Stimulated activated naive CD8-positive, alpha-beta T cell treated with anti-CD3 and anti-CD28 coated beads, Interleukin-15, Interleukin-2, amounts not matched to agents 100 U/mL and 50 U/mL, for 24 hours (primary cell): ENCODE measurements around the gene KASH5.
"Not testable (repeated sequence)": the region's sequence is repeated elsewhere in the genome, so short reads cannot be mapped to it uniquely, and the experiment has no call there.

Experiments
- ATAC-seq: fragments of 150-1000 bp; cut with Tn5 transposase; one replicate; pipeline ENCODE4 v1.10.0; 2021
- DNase-seq: peaks from one replicate; pipeline ENCODE4 v3.0.0; 2021

KASH5 gene

DNA sequence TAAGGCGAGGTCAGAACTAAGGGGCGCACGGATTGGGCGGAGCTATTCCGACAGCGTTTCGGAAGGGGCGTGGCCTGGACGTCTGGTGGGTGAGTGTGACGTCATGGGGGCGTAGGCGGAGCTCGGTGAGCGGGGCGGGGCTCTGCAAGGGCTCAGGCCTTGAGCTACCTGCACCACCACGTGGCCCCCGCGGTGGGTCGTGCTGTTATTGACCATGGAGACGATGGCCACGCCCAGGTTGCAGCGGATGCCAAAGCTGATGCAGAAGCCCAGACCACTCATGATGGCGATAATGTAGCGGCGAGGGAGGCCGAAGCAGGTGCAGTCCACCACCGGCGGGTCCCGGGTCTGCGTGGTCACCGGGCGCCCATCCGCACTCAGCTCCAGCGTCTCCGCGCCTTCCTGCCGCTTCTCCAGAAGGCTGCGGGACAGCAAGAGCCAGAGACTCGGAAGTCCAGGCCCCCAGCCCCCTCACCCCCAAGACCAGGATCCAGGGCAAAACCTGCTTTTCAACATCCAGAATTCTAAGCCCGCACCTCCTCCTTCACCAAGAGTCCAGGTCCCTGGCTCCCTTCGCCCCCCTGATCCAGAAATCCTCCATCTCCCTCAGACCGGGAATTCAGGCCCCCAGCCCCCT lies 48.5 kb downstream of the KASH5 start:
- peak; percentile 14 for ATAC-seq
- DNase-seq, result peak; percentile 80

GRCh38 chr19:49437231-49437630 lies 49.2 kb downstream of the KASH5 start:
- DNase-seq (no peak), ATAC-seq (no peak)

DNA sequence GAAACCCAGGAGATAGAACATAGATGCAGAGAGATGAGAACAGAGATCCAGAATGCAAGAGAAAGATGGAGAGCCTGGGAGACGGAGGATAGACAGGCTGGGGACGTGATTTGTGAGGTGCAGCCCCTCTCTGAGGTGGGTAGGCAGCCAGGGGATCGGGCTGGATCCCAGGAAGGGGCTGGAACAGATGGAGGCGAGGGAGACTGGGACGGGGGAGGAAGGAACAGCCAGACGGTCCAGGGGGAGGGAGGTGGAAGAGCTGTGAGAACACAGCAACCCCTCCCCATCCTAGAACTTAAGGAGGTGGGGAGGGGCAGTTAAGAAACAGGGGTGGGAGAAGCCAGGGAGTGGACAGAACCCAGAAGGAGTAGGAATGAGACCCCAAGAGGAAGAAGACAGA lies 50.2 kb downstream of the KASH5 start:
- DNase-seq, result no peak
- no peak for ATAC-seq

GRCh38 chr19:49439836-49440235 lies 51.8 kb downstream of the KASH5 start:
- no peak for DNase-seq

DNA sequence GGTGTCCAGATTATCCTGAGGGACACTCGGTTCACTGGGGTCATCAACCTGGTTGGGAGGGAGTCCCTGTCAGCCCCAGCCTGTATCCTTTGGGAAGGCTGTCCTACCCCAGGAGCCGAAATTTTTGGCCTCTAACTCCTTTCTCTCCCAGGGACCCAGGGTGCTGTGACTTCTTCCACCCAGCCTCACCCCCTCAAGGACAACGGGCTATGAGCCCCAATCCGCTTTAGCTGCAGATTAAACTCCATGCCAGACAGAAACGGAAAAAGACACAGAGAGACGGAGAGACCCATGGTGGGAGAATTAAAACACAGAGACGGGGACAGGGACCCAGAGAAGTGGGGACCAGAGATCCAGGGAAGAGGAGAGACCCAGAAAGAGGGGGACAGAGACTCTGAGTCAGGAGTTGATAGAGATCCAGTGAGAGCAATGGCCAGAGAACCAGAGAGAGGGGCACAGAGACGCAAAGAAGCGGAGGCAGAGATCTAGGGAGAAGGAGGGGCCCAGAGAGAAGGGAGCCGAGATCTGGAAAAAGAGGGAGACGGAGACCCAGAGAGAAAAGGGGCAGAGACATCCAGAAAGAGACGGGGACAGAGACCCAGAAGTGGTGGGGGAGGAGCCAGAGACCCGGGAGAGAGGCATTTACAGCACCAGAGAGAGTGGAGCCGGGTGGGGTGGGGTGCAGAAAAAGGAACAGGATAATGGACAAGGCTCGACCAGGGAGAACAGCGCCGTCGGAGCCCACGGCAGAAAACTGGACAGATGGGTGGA lies 52.6 kb downstream of the KASH5 start:
- DNase-seq, result no peak
- ATAC-seq, result no peak

More at GRCh38 chr19:49439836-49440235, 51.8 kb downstream of the KASH5 start:
- ATAC-seq, result no peak

- peak; percentile 62 for DNase-seq
- ATAC-seq, result no peak
Observed at GRCh38 chr19:49441210-49441959, 53.3 kb downstream of the KASH5 start, which contains the start of gene SLC17A7. Gene SLC17A7 (minus strand): TSS chr19:49441527. CDS start chr19:49441379, 148 bp downstream.

GRCh38 chr19:49441960-49442350 lies 53.9 kb downstream of the KASH5 start:
- ATAC-seq (no peak), DNase-seq (no peak)

GRCh38 chr19:49442354-49442753 lies 54.3 kb downstream of the KASH5 start:
- no peak for DNase-seq
- ATAC-seq, result no peak

GRCh38 chr19:49442771-49443365 lies 54.8 kb downstream of the KASH5 start:
- DNase-seq (peak; percentile 82), ATAC-seq (peak; percentile 24)

DNA sequence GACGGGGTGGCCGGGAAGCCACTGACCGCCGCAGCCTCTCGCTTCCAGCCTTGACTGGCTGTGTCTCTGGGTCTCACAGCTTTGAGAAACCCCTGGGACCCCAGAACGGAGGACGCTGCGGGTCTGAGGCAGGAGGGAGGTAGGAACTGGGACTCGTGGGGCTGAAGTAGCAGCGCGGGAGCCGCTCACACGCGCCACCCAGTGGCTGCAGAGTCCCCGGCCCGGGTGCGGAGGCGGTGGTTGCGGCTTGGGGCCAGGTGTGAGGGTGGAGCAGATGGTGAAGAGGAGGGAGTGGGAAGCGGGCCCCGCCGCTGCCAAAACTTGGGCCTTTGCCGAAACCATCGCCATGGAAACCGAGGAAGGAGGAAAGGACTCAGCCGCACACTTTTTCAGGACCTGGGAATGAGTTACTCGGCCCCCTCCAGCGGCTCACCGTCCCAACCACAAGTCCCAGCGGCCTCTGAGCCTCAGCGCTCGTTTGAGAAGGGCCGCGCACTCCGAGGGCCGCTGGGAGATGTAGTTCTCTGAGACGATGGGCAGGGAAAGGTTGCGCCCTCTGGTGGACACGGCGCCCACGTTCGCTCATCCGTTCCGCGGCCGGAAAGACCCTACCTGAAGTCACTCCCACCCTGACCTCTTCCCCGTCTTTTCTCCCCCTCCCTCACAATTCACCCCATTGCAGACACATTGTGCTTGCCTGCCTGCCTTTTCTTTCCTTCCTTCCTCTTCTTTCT lies 55.5 kb downstream of the KASH5 start:
- ATAC-seq, result peak; percentile 90
- peak; percentile 95 for DNase-seq

DNA sequence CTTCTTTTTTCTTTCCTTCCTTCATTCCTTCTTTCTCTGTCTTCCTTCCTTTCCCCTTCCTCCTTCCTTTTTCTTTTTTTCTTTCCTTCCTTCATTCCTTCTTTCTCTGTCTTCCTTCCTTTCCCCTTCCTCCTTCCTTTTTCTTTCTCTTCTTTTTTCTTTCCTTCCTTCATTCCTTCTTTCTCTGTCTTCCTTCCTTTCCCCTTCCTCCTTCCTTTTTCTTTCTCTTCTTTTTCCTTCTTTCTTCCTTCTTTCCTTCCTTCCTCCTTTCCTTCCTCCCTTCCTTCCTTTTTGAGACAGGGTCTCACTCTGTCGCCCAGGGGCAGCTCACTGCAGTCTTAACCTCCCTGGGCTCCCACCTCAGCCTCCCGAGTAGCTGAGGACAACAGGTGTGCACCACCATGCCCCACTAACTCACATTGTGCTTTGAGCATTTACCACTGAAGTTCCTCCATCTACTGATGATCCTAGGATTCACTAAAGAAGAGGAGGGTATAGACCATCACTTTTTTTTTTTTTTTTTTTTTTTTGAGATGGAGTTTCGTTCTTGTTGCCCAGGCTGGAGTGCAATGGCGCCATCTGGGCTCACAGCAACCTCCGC lies 56.2 kb downstream of the KASH5 start:
- not testable (repeated sequence) for ATAC-seq, DNase-seq

DNA sequence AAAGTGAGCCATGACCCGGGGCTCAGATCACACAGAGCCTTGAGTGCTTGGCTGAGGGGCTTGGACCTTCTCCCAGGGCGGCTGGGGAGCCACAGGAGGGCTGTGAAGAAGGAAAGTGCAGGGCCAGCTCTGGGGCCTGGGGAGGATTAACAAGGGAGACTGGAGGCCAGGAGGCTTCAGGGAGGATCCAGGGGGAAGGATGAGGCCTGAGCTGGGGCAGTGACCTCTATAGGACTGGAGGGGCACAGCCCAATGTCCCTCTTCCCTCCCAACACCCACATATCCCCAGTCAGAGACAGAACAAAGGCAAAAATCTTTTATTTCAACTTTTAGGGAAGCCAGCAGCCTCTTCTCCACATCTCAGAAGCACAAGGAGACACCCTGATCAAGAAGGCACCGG lies 57.9 kb downstream of the KASH5 start:
- DNase-seq (no peak), ATAC-seq (no peak)

DNA sequence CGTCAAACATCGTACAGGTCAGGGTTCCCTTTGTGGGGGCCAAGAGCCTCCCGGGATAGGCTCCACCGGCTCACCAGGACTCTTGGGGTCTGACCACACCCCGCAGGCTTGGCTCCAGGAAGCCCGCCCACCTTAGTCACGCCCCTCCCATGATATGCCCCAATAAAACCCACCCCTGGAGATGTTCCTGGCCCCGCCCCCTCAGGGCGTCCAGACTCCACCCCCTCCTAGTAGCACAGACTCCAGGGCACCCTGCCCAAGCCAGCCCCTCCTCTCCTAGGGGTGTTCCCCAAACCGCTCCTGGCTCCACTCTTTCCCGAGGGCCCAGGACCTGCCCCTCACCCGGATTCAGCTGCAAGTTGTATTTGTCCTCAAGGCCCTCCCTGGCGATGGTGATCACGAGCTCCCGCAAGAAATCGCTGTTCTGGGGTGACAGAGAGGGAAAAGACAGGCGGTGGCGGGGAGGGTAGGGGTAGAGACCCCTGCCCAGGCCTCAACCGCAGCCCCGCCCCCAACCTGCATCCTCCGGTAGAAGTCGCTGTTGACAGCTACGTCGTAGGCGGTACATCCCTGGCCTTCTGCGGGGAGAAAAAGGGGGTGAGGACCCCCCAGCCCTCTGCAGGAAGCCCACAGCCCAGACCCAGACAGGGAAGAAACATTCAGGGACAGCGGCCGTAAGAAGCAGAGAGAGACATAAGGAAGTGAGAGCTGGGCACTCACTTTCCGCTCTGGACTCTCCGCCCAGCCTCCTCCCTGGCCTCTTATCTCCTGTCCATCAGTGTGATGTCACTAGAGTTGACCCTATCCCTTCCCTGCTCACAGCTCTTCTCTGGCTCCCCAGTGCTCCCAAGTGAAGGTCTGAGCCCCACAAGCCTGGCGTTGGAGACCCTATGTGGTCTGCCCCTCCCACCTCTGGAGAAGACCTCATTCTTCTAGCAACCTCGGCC lies 59.7 kb downstream of the KASH5 start:
- ATAC-seq (no peak), DNase-seq (peak; percentile 67)

- ATAC-seq (no peak), DNase-seq (no peak)
Observed at GRCh38 chr19:49448432-49448786, 60.4 kb downstream of the KASH5 start.

DNA sequence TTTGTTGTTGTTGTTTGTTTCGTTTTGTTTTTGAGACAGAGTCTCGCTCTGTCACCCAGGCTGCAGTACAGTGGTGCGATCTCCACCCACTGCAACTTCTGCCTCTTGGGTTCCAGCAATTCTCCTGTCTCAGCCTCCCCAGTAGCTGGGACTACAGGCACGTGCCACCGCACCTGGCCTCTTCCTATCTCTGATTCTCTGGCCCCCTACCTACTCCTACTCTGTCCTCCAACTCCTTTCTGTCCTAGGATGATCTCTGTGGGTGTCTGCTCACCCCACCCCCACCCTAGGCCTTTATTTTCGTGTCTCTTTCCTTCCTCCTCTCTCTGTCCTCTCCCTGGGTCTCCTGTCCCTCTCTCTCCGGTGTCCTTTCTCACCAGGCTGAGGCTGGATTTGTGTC lies 62.4 kb downstream of the KASH5 start:
- no peak for ATAC-seq
- DNase-seq, result no peak

- peak; percentile 76 for ATAC-seq
- DNase-seq, result peak; percentile 93
Observed at GRCh38 chr19:49451430-49452181, 63.6 kb downstream of the KASH5 start, which contains the start of gene PIH1D1. Gene PIH1D1 (minus strand): TSS chr19:49451814. CDS start chr19:49451574, 240 bp downstream.

GRCh38 chr19:49453013-49453756 lies 65.1 kb downstream of the KASH5 start, which contains the start of gene ALDH16A1:
Gene ALDH16A1 (plus strand): TSS chr19:49453225. CDS start chr19:49453332, 107 bp downstream.
- ATAC-seq (peak; percentile 94), DNase-seq (peak; percentile 98)

GRCh38 chr19:49453757-49454240 lies 65.8 kb downstream of the KASH5 start:
- DNase-seq, result no peak
- no peak for ATAC-seq
